ENCODE data around the gene DHRS3. TPM values are rescaled to one million over a fixed set of nuclear protein-coding genes. Genes with fewer than 3 reads are reported as not detected.
"Not testable (repeated sequence)": the region's sequence is repeated elsewhere in the genome, so short reads cannot be mapped to it uniquely, and the experiment has no call there.

The DHRS3 gene
- total RNA-seq, 1 donor from 2014 or later: 64.1 TPM

GRCh38 chr1:12578860-12579422 is 39.1 kb downstream of the DHRS3 start:
- no peak for DNase-seq (ENCODE audit: low read depth in 2 of 2)

- no peak for DNase-seq (ENCODE audit: low read depth in 2 of 2)
Measured at GRCh38 chr1:12577020-12577419, 41.0 kb downstream of the DHRS3 start.

GRCh38 chr1:12574757-12575139 is 43.3 kb downstream of the DHRS3 start:
- DNase-seq (ENCODE audit: low read depth in 2 of 2): no peak

GRCh38 chr1:12573015-12573825 is 44.8 kb downstream of the DHRS3 start:
- no peak for DNase-seq (ENCODE audit: low read depth in 2 of 2)

GRCh38 chr1:12572522-12572921 is 45.5 kb downstream of the DHRS3 start:
- DNase-seq (ENCODE audit: low read depth in 2 of 2): no peak

- no peak for DNase-seq (ENCODE audit: low read depth in 2 of 2)
Measured at GRCh38 chr1:12570291-12570690, 47.7 kb downstream of the DHRS3 start.

DNA sequence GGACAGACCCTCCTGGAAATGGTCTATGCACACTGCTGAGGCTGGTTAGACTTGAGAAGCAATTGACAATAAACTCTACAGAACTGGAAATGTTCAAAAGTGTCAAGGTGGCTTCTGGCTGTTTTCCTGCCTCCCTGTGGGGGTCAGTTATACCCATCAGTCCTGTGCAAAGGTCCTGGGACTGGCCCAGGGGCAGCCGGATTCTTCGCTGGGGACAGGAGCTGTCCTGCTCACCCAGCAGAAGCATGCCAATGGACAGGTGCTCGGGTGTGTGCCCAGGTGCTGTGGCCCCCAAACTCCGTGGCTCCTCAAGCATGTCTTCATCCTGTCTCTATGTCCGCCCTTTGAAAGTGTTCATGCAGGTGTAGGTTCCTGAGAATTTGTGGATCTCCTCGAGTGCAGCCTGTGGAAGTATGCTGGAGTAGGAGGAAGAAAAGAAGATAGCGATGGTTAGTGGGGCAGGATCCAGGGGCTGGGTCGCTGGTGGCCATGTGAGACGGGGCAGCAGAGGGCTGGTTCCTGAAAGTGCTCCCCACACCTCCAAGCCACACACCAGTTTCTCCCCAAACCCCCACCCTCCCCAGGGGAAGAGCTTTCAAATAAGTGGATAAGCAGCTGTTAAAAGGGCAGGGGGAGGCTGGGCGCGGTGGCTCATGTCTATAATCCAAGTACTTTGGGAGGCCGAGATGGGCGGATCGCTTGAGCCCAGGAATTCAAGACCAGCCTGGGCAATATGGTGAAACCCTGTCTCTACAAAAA is 49.8 kb downstream of the DHRS3 start:
- no peak for DNase-seq (ENCODE audit: low read depth in 2 of 2)

DNA sequence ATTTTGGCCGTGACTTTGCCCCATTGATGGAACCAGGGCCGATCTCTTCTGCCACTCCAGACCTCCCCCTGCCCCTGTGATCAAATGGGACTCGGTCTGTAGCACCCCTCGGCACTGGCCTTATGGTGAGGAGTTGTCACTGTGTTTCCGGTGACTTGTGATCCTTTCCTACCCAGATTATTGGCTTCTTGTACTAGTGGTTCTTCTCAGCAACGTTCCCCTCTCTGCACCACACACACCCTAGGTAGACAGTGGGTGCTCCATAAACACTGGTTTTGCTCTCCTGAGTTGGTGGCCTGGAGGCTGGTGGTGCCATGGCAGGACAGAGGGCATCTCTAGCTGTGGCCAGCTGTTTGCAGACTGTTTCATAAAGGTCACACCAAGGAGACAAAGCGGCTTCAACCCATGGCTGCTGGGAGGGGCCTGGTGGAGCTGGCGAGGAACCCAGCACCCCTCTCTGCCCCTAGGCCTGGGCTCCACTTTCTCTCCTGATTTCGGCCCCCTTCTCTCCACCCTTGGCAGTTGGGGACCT is 50.7 kb downstream of the DHRS3 start:
- no peak for DNase-seq (ENCODE audit: low read depth in 2 of 2)

DNA sequence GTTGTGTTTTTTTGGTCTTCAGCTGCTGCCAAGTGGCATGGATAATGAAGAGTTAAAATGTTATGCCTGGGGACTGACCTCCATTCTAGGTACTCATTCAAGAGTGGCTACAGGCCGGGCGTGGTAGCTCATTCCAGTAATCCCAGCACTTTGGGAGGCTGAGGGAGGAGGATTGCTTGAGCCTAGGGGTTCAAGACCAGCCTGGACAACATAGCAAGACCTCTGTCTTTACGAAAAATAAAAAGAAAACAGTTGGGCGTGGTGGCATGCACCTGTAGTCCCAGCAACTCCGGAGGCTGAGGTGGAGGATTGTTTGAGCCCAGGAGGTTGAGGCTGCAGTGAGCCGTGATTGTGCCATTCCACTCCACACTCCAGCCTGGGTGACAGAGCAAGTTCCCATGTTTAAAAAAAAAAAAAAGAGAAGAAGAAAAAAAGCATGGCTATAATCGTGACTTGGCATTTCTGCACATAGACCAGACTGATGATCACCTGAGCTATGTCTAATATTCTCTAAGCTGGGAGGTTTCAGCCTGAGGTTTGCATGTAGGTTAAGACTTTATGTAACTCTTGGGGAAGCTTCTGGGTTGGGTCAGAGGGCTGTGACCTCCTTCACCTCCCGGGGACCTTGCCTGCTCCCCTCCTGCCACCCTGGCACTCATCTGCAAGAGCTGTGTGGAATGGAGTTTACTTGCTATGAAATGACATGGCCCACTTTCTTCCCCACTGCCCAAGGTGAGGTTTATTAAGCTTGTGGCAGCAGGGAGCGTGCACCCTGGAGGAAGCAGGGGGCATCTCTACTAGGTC is 51.3 kb downstream of the DHRS3 start:
- no peak for DNase-seq (ENCODE audit: low read depth in 2 of 2)

DNA sequence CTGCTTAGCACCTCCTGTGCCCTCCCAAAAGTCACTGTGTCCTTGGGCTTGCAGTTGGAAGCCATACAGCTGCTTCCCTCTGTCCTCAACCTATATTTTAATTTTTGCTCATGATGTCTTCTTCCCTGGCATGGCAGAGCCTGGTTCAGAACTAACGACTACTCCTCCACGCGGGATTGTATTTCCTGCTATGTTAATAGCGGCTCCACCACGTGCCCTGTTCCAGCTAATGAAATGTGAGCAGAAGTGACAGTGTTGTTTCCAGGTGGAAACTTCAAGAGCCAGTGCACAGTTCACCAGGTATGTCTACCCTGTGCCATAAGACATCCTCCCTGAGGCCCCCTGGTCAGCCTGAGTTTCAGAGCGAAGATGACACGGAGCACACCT is 52.1 kb downstream of the DHRS3 start:
- no peak for DNase-seq (ENCODE audit: low read depth in 2 of 2)

GRCh38 chr1:12565094-12565965 is 52.7 kb downstream of the DHRS3 start:
- DNase-seq (ENCODE audit: low read depth in 2 of 2): no peak

DNA sequence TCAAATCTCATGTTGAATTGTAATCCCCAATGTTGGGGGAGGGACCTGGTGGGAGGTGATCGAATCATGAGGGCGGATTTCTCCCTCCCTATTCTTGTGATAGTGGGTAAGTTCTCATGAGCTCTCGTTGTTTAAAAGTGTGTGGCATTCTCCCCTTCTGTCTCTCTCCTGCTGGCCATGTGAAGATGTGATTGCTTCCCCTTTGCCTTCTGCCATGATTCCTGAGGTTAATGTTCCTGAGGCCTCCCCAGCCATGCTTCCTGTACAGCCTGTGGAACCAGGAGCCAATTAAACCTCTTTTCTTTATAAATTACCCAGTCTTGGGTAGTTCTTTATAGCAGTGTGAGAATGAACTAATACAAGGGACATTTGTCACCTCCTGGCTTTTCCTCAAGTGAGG is 53.8 kb downstream of the DHRS3 start:
- not testable (repeated sequence) for DNase-seq (ENCODE audit: low read depth in 2 of 2)

GRCh38 chr1:12562955-12563576 is 54.9 kb downstream of the DHRS3 start:
- no peak for DNase-seq (ENCODE audit: low read depth in 2 of 2)

DNA sequence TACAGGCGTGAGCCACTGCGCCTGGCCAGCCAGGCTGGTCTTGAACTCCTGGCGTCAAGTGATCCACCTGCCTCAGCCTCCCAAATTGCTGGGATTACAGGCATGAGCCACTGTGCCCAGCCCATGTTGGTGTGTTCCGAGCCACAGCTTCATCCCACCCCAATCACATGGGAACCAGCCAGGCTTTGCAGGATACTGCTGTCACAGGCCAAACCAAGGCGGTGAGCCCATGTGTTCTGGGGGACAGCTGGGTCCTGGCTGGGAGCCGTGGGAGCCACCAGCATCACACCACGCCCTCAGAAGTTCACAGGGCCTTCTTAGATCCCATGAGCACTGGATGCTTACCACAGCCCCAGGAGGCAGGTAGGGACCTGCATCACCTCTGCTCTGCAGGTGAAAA is 56.9 kb downstream of the DHRS3 start:
- DNase-seq (ENCODE audit: low read depth in 2 of 2): no peak

GRCh38 chr1:12556957-12557935 is 60.8 kb downstream of the DHRS3 start:
- DNase-seq (ENCODE audit: low read depth in 2 of 2): no peak

GRCh38 chr1:12556368-12556930 is 61.6 kb downstream of the DHRS3 start:
- DNase-seq (ENCODE audit: low read depth in 2 of 2): no peak

DNA sequence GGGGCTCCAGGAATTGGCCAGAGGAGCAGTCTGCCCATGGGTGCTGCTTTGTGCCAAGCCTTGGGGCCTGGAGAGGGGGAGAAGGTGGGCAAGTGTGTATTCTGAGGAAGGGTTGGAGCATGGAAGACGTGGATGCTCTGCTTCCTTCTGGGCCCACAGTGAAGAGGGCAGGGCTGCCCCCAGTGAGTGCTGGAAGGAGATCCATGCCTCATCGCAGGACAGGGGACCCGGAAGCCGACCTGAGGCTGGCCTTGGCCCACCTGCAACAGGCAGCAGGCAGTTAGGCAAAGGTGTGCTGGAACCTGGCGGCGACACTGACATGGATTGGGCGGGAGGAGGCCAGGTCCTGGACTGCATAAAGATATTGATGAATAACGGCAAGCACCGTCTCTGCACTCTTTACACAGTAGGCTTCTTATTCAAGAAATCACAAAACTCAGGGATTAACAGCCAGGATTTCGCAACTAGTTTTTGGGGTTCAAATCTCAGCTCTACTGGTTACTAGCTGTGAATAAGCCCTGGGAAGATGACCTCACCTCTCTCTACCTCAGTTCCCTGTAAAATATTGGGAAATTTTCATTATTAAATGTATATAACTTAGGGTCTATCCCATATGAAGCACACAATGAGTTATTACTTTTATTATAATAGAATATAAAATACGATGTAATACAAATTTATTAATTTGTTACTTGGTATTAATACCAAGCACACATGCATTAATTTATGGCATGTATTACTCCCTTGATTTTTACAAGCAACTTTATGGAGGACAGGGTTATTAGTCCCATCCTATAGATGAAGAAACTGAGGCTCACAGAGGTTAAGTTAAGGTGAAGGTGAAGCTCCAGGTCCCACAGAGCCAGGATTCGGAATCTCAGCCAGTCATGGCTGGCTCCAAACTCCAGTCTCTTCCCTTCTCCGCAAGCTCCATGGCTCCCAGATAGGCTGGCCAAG is 62.3 kb downstream of the DHRS3 start:
- no peak for DNase-seq (ENCODE audit: low read depth in 2 of 2)

Measured in dermis microvascular lymphatic vessel endothelial cell (primary cell).